A673 (cell line): ENCODE data around the gene PIK3R6. TPM values are rescaled to one million over a fixed set of nuclear protein-coding genes. Genes with fewer than 3 reads are reported as not detected.

Experiments
- BruUV-seq: library from RNA; stranded (reverse); fragments of 400-500 nt; replicated peaks from 2 replicates; lab custom pipeline; 2021; lab: Mats Ljungman, UMichigan
- CTCF ChIA-PET: fragments of 300-600 bp; sonication (Branson Sonifier 250); formaldehyde crosslinking; loops from one replicate; lab custom pipeline; 2022; ENCODE audit warnings: antibody characterized with exemption; lab: Charles Lee
- POLR2A ChIA-PET: fragments of 300-600 bp; sonication (Branson Sonifier 250); formaldehyde crosslinking; loops from one replicate; lab custom pipeline; 2022; ENCODE audit warnings: antibody characterized with exemption; ENCODE audit not compliant: low non-redundant PET; lab: Charles Lee
- DNase-seq: peaks from one replicate; pipeline ENCODE4 v3.0.0-alpha.2; 2015; ENCODE audit warnings: low spot score
- H3K27ac ChIP-seq: fragments of 200-600 bp; sonication (generic); 2 replicates; pipeline ENCODE4 v1.5.1; 2016; ENCODE audit warnings: mixed run types, low read depth, mild to moderate bottlenecking, mixed read lengths, antibody characterized with exemption, low read length; ENCODE audit not compliant: poor library complexity, severe bottlenecking
- H3K27me3 ChIP-seq: fragments of 200-600 bp; sonication (generic); replicated peaks from 2 replicates; pipeline ENCODE4 v1.6.1; 2017; ENCODE audit warnings: mixed run types, low read depth, mild to moderate bottlenecking, mixed read lengths, antibody characterized with exemption, low read length; ENCODE audit not compliant: insufficient read depth, poor library complexity
- H3K36me3 ChIP-seq: fragments of 200-600 bp; sonication (generic); 2 replicates; pipeline ENCODE4 v1.6.1; 2016; ENCODE audit warnings: mixed run types, mild to moderate bottlenecking, mixed read lengths, antibody characterized with exemption, low read length; ENCODE audit not compliant: insufficient read depth, poor library complexity, severe bottlenecking
- H3K4me1 ChIP-seq: fragments of 200-600 bp; sonication (generic); 2 replicates; pipeline ENCODE4 v1.6.1; 2017; ENCODE audit warnings: mixed run types, mild to moderate bottlenecking, mixed read lengths, antibody characterized with exemption, low read length; ENCODE audit not compliant: insufficient read depth, poor library complexity, severe bottlenecking
- H3K4me3 ChIP-seq: fragments of 200-600 bp; sonication (generic); 2 replicates; pipeline ENCODE4 v1.5.1; 2016; ENCODE audit warnings: low read depth, mixed run types, mild to moderate bottlenecking, mixed read lengths, low read length; ENCODE audit not compliant: poor library complexity, severe bottlenecking
- H3K9me3 ChIP-seq: fragments of 200-600 bp; sonication (generic); 2 replicates; pipeline ENCODE4 v1.6.1; 2016; ENCODE audit warnings: mixed run types, low read depth, mild to moderate bottlenecking, mixed read lengths, antibody characterized with exemption, low read length; ENCODE audit not compliant: poor library complexity, severe bottlenecking
- EZH2 ChIP-seq: fragments of 200-600 bp; sonication (generic); IDR thresholded peaks from 2 replicates; pipeline ENCODE4 v1.6.1; 2017; ENCODE audit warnings: borderline replicate concordance, low read depth, mild to moderate bottlenecking, mixed read lengths, antibody characterized with exemption, low read length; ENCODE audit not compliant: poor library complexity, severe bottlenecking
- intact Hi-C: fragments of 100-400 bp; cut with micrococcal nuclease; formaldehyde crosslinking; loops from one replicate; pipeline ENCODE4 v1.10.0; 2022; ENCODE audit not compliant: unreplicated experiment
- total RNA-seq: library from RNA; stranded (reverse); gene quantifications from 2 replicates; pipeline ENCODE4 v1.2.3, GENCODE V29; 2021
- TF ChIP-seq, protein P1 (sequence below): fragments of 300-800, 200-600 bp; sonication (generic); conservative IDR thresholded peaks from 2 replicates; pipeline ENCODE4 v1.5.1; 2017; ENCODE audit warnings: low read depth, mild to moderate bottlenecking, antibody characterized with exemption, low read length, moderate library complexity, mixed read lengths

PIK3R6 gene
- total RNA-seq, 1 experiment from 2014 or later = not detected

DNA sequence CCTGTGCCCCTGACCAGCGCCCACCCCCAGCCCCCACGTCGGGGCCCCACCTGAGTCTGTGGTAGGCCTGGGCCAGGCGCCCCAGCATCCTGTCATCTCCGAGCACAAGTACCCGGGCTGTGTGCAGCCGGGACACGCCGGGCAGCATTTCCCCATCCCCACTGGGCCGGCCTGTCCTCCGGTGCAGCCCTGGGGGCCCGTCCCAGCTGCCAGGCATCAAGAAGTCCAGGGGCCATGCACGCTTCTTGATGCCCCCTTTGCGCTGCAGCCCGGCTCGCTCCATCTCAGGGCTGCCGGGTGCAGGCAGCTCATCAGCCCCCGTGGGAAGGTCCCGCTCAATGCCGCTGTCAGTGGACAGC, 39.0 kb downstream of the PIK3R6 start:
- POLR2A ChIA-PET = no interaction called here

DNA sequence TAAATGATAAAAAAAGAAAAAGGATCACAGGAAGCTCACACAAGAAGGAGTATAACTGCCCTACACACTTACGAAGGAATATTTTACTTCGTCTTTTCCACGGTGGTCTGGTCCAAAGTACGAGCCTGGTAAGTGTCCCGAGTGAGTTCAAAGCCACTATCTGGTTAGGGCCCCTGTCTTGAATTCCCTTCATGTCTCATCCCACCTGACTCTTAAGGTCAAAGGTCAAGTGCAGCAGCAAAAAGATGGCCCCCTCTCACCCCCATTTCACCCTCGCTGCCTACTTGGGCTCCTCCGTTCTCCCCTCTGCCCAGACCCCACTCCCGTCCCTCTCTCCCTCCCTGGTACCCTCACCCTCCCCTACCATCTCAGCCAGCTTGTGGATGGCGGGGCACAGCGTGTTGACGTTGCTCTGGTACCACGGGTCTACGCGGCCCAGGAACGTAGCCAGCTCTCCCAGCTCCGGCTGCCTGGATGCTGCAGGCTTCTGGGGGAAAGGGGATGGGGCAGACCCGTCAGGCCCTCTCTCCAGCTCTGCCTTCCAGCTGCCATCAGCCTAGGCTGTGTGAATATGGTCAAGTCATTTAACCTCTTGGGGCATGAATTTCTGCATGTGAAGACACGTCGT, 40.6 kb downstream of the PIK3R6 start:
- no peak overlapping the region for H3K4me3 ChIP-seq
- intact Hi-C loops = no loop called here
- ChIA-PET CTCF (no interaction called here), POLR2A (no interaction called here)
- no peaks in the 10 kb centered on the region for H3K27me3 ChIP-seq
- H3K27ac ChIP-seq = no peak overlapping the region
- BruUV-seq = no TSS peak
- peaks cover 9% of the 10 kb centered on the region for H3K9me3 ChIP-seq
- TF ChIP-seq EZH2 = no peak
- TF ChIP-seq, protein P1, sequence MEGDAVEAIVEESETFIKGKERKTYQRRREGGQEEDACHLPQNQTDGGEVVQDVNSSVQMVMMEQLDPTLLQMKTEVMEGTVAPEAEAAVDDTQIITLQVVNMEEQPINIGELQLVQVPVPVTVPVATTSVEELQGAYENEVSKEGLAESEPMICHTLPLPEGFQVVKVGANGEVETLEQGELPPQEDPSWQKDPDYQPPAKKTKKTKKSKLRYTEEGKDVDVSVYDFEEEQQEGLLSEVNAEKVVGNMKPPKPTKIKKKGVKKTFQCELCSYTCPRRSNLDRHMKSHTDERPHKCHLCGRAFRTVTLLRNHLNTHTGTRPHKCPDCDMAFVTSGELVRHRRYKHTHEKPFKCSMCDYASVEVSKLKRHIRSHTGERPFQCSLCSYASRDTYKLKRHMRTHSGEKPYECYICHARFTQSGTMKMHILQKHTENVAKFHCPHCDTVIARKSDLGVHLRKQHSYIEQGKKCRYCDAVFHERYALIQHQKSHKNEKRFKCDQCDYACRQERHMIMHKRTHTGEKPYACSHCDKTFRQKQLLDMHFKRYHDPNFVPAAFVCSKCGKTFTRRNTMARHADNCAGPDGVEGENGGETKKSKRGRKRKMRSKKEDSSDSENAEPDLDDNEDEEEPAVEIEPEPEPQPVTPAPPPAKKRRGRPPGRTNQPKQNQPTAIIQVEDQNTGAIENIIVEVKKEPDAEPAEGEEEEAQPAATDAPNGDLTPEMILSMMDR = no peak
- no peaks in the 10 kb centered on the region for H3K4me1 ChIP-seq
- no peak for DNase-seq
- no peaks in the 10 kb centered on the region for H3K36me3 ChIP-seq

More for the DNA sequence above, 39.0 kb downstream of the PIK3R6 start:
- no peak overlapping the region for H3K4me3 ChIP-seq
- intact Hi-C loops = no loop called here
- H3K9me3 ChIP-seq = peaks cover 9% of the 10 kb centered on the region
- no peak for DNase-seq
- TF ChIP-seq, protein P1 = no peak
- no peak for TF ChIP-seq EZH2
- CTCF ChIA-PET = no interaction called here
- no peaks in the 10 kb centered on the region for H3K4me1 ChIP-seq
- no peaks in the 10 kb centered on the region for H3K27me3 ChIP-seq
- H3K36me3 ChIP-seq = no peaks in the 10 kb centered on the region
- BruUV-seq = no TSS peak
- no peak overlapping the region for H3K27ac ChIP-seq

DNA sequence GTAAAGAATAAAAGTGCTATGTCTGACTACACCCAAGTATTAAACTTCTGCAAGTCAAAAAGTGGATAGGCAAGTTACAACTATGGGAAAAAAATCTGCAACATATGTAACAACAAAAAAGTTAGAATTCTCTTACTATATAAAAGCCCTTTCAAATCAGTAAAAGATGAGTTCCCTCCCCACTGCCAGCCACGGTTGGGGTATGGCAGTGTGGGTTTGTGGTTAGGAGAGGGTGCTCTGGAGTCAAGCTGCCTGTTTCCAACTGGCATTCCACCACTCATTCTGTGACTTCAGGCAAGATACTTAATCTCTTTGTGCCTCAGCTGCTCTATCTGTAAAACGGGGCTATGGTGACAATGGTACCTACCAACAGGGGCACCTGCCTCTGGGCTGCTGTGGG, 41.7 kb downstream of the PIK3R6 start:
- DNase-seq = no peak
- Histone ChIP-seq H3K36me3 (no peaks in the 10 kb centered on the region), H3K4me1 (no peaks in the 10 kb centered on the region), H3K9me3 (peaks cover 9% of the 10 kb centered on the region), H3K27me3 (no peaks in the 10 kb centered on the region), H3K27ac (no peak overlapping the region), H3K4me3 (no peak overlapping the region)
- POLR2A ChIA-PET = no interaction called here
- BruUV-seq = no TSS peak
- TF ChIP-seq, protein P1 = no peak
- TF ChIP-seq EZH2 = no peak
- CTCF ChIA-PET = no interaction called here
- intact Hi-C loops = no loop called here
